HepG2 (cell line): ENCODE results near the gene AJM1. TPM values are rescaled to one million over a fixed set of nuclear protein-coding genes. Genes with fewer than 3 reads are reported as not detected.

Experiments
- AKAP8 ChIP-seq: sonication (generic); formaldehyde crosslinking; IDR thresholded peaks from 2 replicates; pipeline ENCODE4 v1.5.1; 2020; ENCODE audit warnings: mild to moderate bottlenecking, missing genetic modification reagents
- AKNA ChIP-seq: sonication (generic); formaldehyde crosslinking; IDR thresholded peaks from 2 replicates; pipeline ENCODE4 v1.4.0; 2020; ENCODE audit warnings: missing genetic modification reagents, borderline replicate concordance
- ATF3 ChIP-seq: sonication (generic); formaldehyde crosslinking; IDR thresholded peaks from 2 replicates; pipeline ENCODE4 v1.4.0; 2020; ENCODE audit warnings: missing genetic modification reagents
- BORCS8-MEF2B ChIP-seq: sonication (generic); formaldehyde crosslinking; IDR thresholded peaks from 2 replicates; pipeline ENCODE4 v1.8.0; 2022; ENCODE audit warnings: mild to moderate bottlenecking, missing genetic modification reagents
- CBX1 ChIP-seq: IDR thresholded peaks from one replicate; pipeline ENCODE4 v1.6.1; 2016; ENCODE audit warnings: antibody characterized with exemption, low read depth
- GFI1 ChIP-seq: sonication (generic); formaldehyde crosslinking; IDR thresholded peaks from 2 replicates; pipeline ENCODE4 v1.5.0; 2020; ENCODE audit warnings: missing genetic modification reagents, mild to moderate bottlenecking, borderline replicate concordance
- NCOA2 ChIP-seq: sonication (generic); formaldehyde crosslinking; IDR thresholded peaks from 2 replicates; pipeline ENCODE4 v1.8.0; 2022; ENCODE audit warnings: inconsistent platforms
- NR2F6 ChIP-seq, 2 experiments: IDR thresholded peaks; 2 replicates each; pipeline ENCODE4 v1.6.1; 2016; ENCODE audit warnings: antibody characterized with exemption in 1 of 2, mild to moderate bottlenecking in 1 of 2
- PAF1 ChIP-seq: IDR thresholded peaks from 2 replicates; pipeline ENCODE4 v1.6.1; 2016; ENCODE audit warnings: missing genetic modification reagents, missing compliant biosample characterization
- RBFOX2 ChIP-seq: fragments of 200-400 bp; formaldehyde crosslinking; IDR thresholded peaks from 2 replicates; pipeline ENCODE4 v1.6.1; 2017; ENCODE audit warnings: low read depth, mild to moderate bottlenecking, low read length
- RBM22 ChIP-seq: fragments of 200-400 bp; formaldehyde crosslinking; optimal IDR thresholded peaks from 2 replicates; pipeline ENCODE3; 2017; ENCODE audit warnings: mild to moderate bottlenecking, low read length, moderate library complexity
- RBM39 ChIP-seq: fragments of 200-400 bp; formaldehyde crosslinking; IDR thresholded peaks from one replicate; pipeline ENCODE4 v1.6.1; 2018; ENCODE audit warnings: antibody characterized with exemption, mild to moderate bottlenecking, low read depth, low read length; ENCODE audit not compliant: poor library complexity, severe bottlenecking
- SOX6 ChIP-seq, 2 experiments: fragments of 450-650 bp in 1 of 2; sonication (generic) in 1 of 2; formaldehyde crosslinking in 1 of 2; IDR thresholded peaks; 2 replicates each; pipeline versions ENCODE4 v1.4.0 to v1.6.1; 2017 to 2020; ENCODE audit warnings: antibody characterized with exemption in 1 of 2, mild to moderate bottlenecking in 1 of 2, missing genetic modification reagents in 1 of 2
- TRAFD1 ChIP-seq: sonication (generic); formaldehyde crosslinking; IDR thresholded peaks from 2 replicates; pipeline ENCODE4 v1.5.1; 2020; ENCODE audit warnings: missing genetic modification reagents, mild to moderate bottlenecking, borderline replicate concordance
- ZNF484 ChIP-seq: sonication (generic); formaldehyde crosslinking; IDR thresholded peaks from 2 replicates; pipeline ENCODE4 v1.5.1; 2020; ENCODE audit warnings: mild to moderate bottlenecking, low read depth, missing genetic modification reagents, borderline replicate concordance
- ZNF687 ChIP-seq: sonication (generic); formaldehyde crosslinking; IDR thresholded peaks from 2 replicates; pipeline ENCODE4 v1.5.1; 2020; ENCODE audit warnings: mild to moderate bottlenecking, missing genetic modification reagents, moderate library complexity
- polyA plus RNA-seq, 8 experiments: library from polyadenylated mRNA; depleted of rRNA in 3 of 8; stranded (reverse) in 7 of 8; unstranded in 1 of 8; fragments of >200 nt; fragmentation: Illumina TruSeq in 4 of 8; extraction: Trizol in 4 of 8; gene quantifications; 2 replicates each; pipeline versions ENCODE4 v1.2.1 to v1.2.3, GENCODE V29; 2011 to 2016; ENCODE audit warnings: low read depth in 4 of 8, missing spikeins in 1 of 8, mixed read lengths in 1 of 8; ENCODE audit not compliant: insufficient read depth in 1 of 8
- total RNA-seq, 5 experiments: library from RNA; depleted of rRNA; stranded (reverse); fragments of >200 nt; fragmentation: Illumina TruSeq; extraction: Trizol; gene quantifications; 2 replicates each; pipeline ENCODE4 v1.2.3, GENCODE V29; 2016; ENCODE audit warnings: low read depth in 1 of 5

The AJM1 gene
- total and polyA plus RNA-seq, 2 of the 13 experiments (the other 11 are each of a cell fraction or from before 2014, with no cell fraction given) = 1.1 to 1.2 TPM

- no peak for TF ChIP-seq AKNA
- no peak for TF ChIP-seq NCOA2 (CRISPR knock-in tag)
- TF ChIP-seq ZNF687 = peak; percentile 4
- 0 out of 2 replicates have a peak, but pooled peaks have one; percentile 5 for TF ChIP-seq ATF3 (CRISPR knock-in tag)
- no peak for TF ChIP-seq GFI1 (CRISPR knock-in tag)
- TF ChIP-seq PAF1 (CRISPR knock-in tag) = no peak; the same call in 1 of the 2 replicates
- TF ChIP-seq CBX1 = no peak
- peak; percentile 45 for TF ChIP-seq RBM22
- no peak for TF ChIP-seq ZNF484 (CRISPR knock-in tag)
- TF ChIP-seq AKAP8 (CRISPR knock-in tag) = peak; percentile 85; the same call in 1 of the 2 replicates
- no peak for TF ChIP-seq NR2F6 (IDR thresholded peaks at IDR 0.05)
- TF ChIP-seq NR2F6 (CRISPR knock-in tag; IDR thresholded peaks at IDR 0.05) = no peak
- no peak for TF ChIP-seq TRAFD1 (CRISPR knock-in tag)
- no peak for TF ChIP-seq SOX6 (IDR thresholded peaks at IDR 0.05)
- TF ChIP-seq SOX6 (CRISPR knock-in tag; IDR thresholded peaks at IDR 0.05) = no peak
- TF ChIP-seq RBFOX2 = peak; percentile 68; the same call in 1 of the 2 replicates
- peak; percentile 32 for TF ChIP-seq RBM39
- no peak for TF ChIP-seq BORCS8-MEF2B
Observed at GRCh38 chr9:136849960-136850865, 7.9 kb downstream of the AJM1 start (continued).
